Upper lobe of left lung (tissue), 4 donors: ENCODE results near the gene KCNJ11.

Source experiments
- EP300 ChIP-seq, 4 donors: sonication (generic); formaldehyde crosslinking; IDR thresholded peaks; one replicate each; pipeline ENCODE4 v1.5.1; 2017; ENCODE audit warnings: antibody characterized with exemption in 4 of 4, control low read depth in 2 of 4
- POLR2A ChIP-seq, 4 donors: fragments of 450-650 bp; IDR thresholded peaks; one replicate each; pipeline ENCODE4 v1.5.1; 2016 to 2017; ENCODE audit warnings: antibody characterized with exemption in 4 of 4, mild to moderate bottlenecking in 2 of 4
- POLR2AphosphoS5 ChIP-seq, 2 donors: sonication (generic); formaldehyde crosslinking; IDR thresholded peaks; one replicate each; pipeline ENCODE4 v1.5.1; 2017; ENCODE audit warnings: antibody characterized with exemption in 2 of 2
- TF ChIP-seq, protein P1 (sequence below), 6 experiments: fragments of 450-650 bp in 4 of 6; fragments of 200-600 bp in 2 of 6; sonication (generic) in 2 of 6; IDR thresholded peaks; one replicate each; pipeline ENCODE4 v1.5.1; 2016 to 2019; ENCODE audit warnings: antibody characterized with exemption in 6 of 6

DNA sequence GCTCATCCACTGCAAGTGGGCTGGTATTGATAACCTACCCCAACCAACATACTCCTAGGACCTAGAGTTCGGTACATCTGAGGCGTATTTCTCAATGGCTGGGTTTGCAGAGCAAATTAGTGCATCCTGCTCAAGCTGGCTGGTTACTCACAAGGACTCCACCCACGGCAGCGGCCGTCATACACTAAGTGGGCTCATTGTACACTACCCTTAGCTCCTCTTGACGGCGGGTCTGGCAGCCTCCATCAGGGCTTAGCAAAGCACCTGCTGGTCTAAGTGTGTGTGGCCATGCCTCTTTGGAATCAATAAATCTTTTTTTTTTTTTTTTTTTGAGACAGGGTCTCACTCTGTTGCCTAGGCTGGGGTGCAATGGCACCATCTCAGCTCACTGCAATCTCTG is 20.2 kb upstream of the KCNJ11 start:
- TF ChIP-seq EP300 (IDR thresholded peaks at IDR 0.05) (no peak), POLR2A (IDR thresholded peaks at IDR 0.05) (no peak), POLR2AphosphoS5 (IDR thresholded peaks at IDR 0.05) (no peak)
- TF ChIP-seq, protein P1, sequence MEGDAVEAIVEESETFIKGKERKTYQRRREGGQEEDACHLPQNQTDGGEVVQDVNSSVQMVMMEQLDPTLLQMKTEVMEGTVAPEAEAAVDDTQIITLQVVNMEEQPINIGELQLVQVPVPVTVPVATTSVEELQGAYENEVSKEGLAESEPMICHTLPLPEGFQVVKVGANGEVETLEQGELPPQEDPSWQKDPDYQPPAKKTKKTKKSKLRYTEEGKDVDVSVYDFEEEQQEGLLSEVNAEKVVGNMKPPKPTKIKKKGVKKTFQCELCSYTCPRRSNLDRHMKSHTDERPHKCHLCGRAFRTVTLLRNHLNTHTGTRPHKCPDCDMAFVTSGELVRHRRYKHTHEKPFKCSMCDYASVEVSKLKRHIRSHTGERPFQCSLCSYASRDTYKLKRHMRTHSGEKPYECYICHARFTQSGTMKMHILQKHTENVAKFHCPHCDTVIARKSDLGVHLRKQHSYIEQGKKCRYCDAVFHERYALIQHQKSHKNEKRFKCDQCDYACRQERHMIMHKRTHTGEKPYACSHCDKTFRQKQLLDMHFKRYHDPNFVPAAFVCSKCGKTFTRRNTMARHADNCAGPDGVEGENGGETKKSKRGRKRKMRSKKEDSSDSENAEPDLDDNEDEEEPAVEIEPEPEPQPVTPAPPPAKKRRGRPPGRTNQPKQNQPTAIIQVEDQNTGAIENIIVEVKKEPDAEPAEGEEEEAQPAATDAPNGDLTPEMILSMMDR (IDR thresholded peaks at IDR 0.05), result no peak
